Epithelial cell of prostate (primary cell): ENCODE data around the gene PYGB.

ENCODE experiments used
- DNase-seq: peaks from one replicate; pipeline ENCODE4 v3.0.0-alpha.2; 2011; ENCODE audit warnings: low read depth, low spot score
- H3K27ac ChIP-seq: fragments of 450-650 bp; 2 replicates; pipeline ENCODE4 v1.5.1; 2017; ENCODE audit warnings: mild to moderate bottlenecking

The PYGB gene

GRCh38 chr20:25215521-25215920, 32.4 kb upstream of the PYGB start:
- no peak overlapping the region for H3K27ac ChIP-seq
- DNase-seq = no peak

- DNase-seq = no peak
- no peak overlapping the region for H3K27ac ChIP-seq
Measured at GRCh38 chr20:25216199-25216945, 31.5 kb upstream of the PYGB start.

- DNase-seq = no peak
- H3K27ac ChIP-seq = no peak overlapping the region
Measured at GRCh38 chr20:25217161-25218108, 30.4 kb upstream of the PYGB start.

GRCh38 chr20:25218109-25218486, 29.8 kb upstream of the PYGB start:
- no peak overlapping the region for H3K27ac ChIP-seq
- DNase-seq = no peak

- H3K27ac ChIP-seq = no peak overlapping the region
- no peak for DNase-seq
Measured at GRCh38 chr20:25218492-25218891, 29.4 kb upstream of the PYGB start.

- no peak overlapping the region for H3K27ac ChIP-seq
- no peak for DNase-seq
Measured at GRCh38 chr20:25219365-25219764, 28.5 kb upstream of the PYGB start.

GRCh38 chr20:25220021-25220730, 27.7 kb upstream of the PYGB start:
- H3K27ac ChIP-seq = no peak overlapping the region
- no peak for DNase-seq

- DNase-seq = no peak
- no peak overlapping the region for H3K27ac ChIP-seq
Measured at GRCh38 chr20:25220810-25221591, 26.9 kb upstream of the PYGB start.

GRCh38 chr20:25221592-25222460, 26.1 kb upstream of the PYGB start:
- H3K27ac ChIP-seq = peak overlapping the region; percentile 91
- DNase-seq = no peak

- peak overlapping the region; percentile 91 for H3K27ac ChIP-seq
- DNase-seq = no peak
Measured at GRCh38 chr20:25222461-25223178, 25.3 kb upstream of the PYGB start.

GRCh38 chr20:25223179-25223661, 24.7 kb upstream of the PYGB start:
- DNase-seq = peak; percentile 59
- H3K27ac ChIP-seq = peak overlapping the region; percentile 91

GRCh38 chr20:25223765-25224720, 23.8 kb upstream of the PYGB start:
- H3K27ac ChIP-seq = peak overlapping the region; percentile 91
- no peak for DNase-seq

- no peak overlapping the region for H3K27ac ChIP-seq
- DNase-seq = no peak
Measured at GRCh38 chr20:25224941-25225340, 22.9 kb upstream of the PYGB start.

GRCh38 chr20:25225642-25226432, 22.0 kb upstream of the PYGB start:
- peak overlapping the region; percentile 66 for H3K27ac ChIP-seq
- DNase-seq = no peak

GRCh38 chr20:25226433-25227316, 21.2 kb upstream of the PYGB start:
- H3K27ac ChIP-seq = peak overlapping the region; percentile 66
- DNase-seq = no peak
